NCI-H1694 treated with DMSO at 0.1 percent for 48 hours (cell line): ENCODE results near the gene UBFD1.
"Not testable (repeated sequence)": the region's sequence is repeated elsewhere in the genome, so short reads cannot be mapped to it uniquely, and the experiment has no call there.

Experiments
- DNase-seq: peaks from one replicate; lab custom pipeline; 2025; lab: John Stamatoyannopoulos, UW

The UBFD1 gene

DNA sequence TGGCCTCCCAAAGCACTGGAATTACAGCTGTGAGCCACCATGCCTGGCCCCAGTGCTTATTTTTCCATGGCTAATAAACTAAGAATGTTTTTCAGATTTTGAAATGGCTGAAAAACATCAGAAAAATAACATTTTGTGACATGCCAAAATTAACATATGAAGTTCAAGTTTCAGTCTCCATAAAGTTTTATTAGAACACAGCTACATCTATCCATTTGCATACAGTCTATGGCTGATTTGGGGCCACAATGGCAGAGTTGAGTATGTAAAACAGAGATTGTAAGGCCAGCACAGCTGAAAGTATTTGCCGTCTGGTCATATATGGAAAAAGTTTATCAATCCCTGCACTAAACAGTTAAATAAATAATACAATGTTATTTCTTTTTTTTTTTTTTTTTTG lies 52.4 kb downstream of the UBFD1 start:
- DNase-seq = no peak

DNA sequence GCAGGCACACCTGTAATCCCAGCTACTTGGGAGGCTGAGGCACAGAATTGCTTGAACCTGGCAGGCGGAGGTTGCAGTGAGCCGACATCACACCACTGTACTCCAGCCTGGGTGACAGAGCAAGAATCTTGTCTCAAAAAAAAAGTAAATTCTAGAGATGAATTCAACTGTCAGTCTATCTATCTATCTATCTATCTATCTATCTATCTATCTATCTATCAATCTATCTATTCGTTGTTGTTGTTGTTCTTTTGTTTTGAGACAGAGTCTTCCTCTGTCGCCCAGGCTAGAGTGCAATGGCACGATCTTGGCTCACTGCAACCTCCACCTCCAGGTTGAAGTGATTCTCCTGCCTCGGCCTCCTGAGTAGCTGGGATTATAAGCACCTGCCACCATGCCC lies 53.4 kb downstream of the UBFD1 start:
- not testable (repeated sequence) for DNase-seq

DNA sequence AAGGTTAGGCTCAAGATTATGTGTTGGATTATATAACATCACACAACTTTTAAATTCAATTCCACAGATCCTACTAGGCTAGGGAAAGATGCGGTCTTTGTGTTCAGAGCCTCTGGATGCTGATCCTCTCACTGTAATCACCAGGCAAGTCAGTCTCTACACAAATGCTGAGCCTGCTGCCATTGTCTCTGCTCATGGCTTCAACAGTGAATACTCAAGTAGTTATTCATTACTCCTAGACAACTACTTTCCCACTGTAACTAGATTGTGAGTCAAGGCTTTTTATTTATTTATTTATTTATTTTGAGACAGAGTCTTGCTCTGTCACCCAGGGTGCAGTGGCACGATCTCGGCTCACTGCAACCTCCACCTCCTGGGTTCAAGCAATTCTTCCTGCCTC lies 54.4 kb downstream of the UBFD1 start:
- DNase-seq = no peak

DNA sequence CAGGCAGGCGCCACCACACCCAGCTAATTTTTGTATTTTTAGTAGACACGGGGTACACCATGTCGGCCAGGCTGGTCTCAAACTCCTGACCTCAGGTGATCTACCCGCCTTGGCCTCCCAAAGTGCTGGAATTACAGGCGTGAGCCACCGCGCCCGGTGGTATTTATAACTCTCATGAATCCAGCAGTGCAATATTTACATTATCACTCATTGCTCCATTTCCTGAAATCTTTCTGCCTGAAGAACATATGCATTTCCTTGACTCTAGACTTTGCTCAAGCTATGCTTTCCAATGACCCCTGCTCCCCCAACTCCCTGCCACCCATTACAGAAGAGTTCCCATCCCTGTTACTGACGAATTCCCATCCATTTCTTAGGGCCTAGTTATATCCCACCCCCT lies 58.3 kb downstream of the UBFD1 start:
- no peak for DNase-seq
